ENCODE data around the gene RNF26. TPM values are rescaled to one million over a fixed set of nuclear protein-coding genes. Genes with fewer than 3 reads are reported as not detected.

The RNF26 gene
- total and polyA plus RNA-seq, 2 experiments from 2014 or later: 15.8 to 46.9 TPM

GRCh38 chr11:119365071-119365591 lies 30.8 kb downstream of the RNF26 start:
- H3K27ac ChIP-seq: no peak overlapping the region
- H3K4me2 ChIP-seq: peak overlapping the region; percentile 88
- H3K4me1 ChIP-seq (ENCODE audit: insufficient read depth): peaks cover 73% of the 10 kb centered on the region

GRCh38 chr11:119366690-119367620 lies 32.6 kb downstream of the RNF26 start:
- Histone ChIP-seq H3K27ac (peak overlapping the region; percentile 68), H3K4me1 (ENCODE audit: insufficient read depth) (peaks cover 74% of the 10 kb centered on the region), H3K79me2 (no peaks in the 10 kb centered on the region), H2AFZ (no peak overlapping the region), H3K9me3 (ENCODE audit: low read depth) (no peaks in the 10 kb centered on the region), H3K27me3 (no peaks in the 10 kb centered on the region), H3K4me3 (no peak overlapping the region), H3K4me2 (peak overlapping the region; percentile 47), H4K20me1 (ENCODE audit: insufficient read depth, poor library complexity, severe bottlenecking) (no peaks in the 10 kb centered on the region), H3K36me3 (replicated peaks; ENCODE audit: insufficient read depth, low read depth) (no peaks in the 10 kb centered on the region), H3K9me2 (replicated peaks; ENCODE audit: insufficient read depth) (no peaks in the 10 kb centered on the region)
- TF ChIP-seq CTCF (IDR thresholded peaks at IDR 0.05; ENCODE audit: poor library complexity): no peak
- TF ChIP-seq EZH2 (IDR thresholded peaks at IDR 0.05; ENCODE audit: borderline replicate concordance): no peak
- no peak for TF ChIP-seq EZH2phosphoT487 (IDR thresholded peaks at IDR 0.05; ENCODE audit: low read depth, severe bottlenecking, unreplicated experiment)
- peak; percentile 6 for DNase-seq (ENCODE audit: low spot score)
- WGBS (ENCODE audit: low lambda C conversion rate, missing lambda C conversion rate): 81% methylated on average over 11 of the region's 11 CpGs

More at GRCh38 chr11:119365071-119365591, 30.8 kb downstream of the RNF26 start:
- Histone ChIP-seq H3K9me3 (ENCODE audit: low read depth) (no peaks in the 10 kb centered on the region), H3K36me3 (replicated peaks; ENCODE audit: insufficient read depth, low read depth) (no peaks in the 10 kb centered on the region), H3K79me2 (no peaks in the 10 kb centered on the region), H3K9me2 (replicated peaks; ENCODE audit: insufficient read depth) (no peaks in the 10 kb centered on the region), H2AFZ (no peak overlapping the region), H3K4me3 (no peak overlapping the region), H3K27me3 (no peaks in the 10 kb centered on the region), H4K20me1 (ENCODE audit: insufficient read depth, poor library complexity, severe bottlenecking) (no peaks in the 10 kb centered on the region)
- WGBS (ENCODE audit: low lambda C conversion rate, missing lambda C conversion rate): 85% methylated on average over 6 of the region's 6 CpGs
- TF ChIP-seq EZH2phosphoT487 (IDR thresholded peaks at IDR 0.05; ENCODE audit: low read depth, severe bottlenecking, unreplicated experiment) (no peak), CTCF (IDR thresholded peaks at IDR 0.05; ENCODE audit: poor library complexity) (no peak), EZH2 (IDR thresholded peaks at IDR 0.05; ENCODE audit: borderline replicate concordance) (no peak)
- DNase-seq (ENCODE audit: low spot score): no peak

GRCh38 chr11:119367661-119368120 lies 33.4 kb downstream of the RNF26 start:
- Histone ChIP-seq H3K79me2 (no peaks in the 10 kb centered on the region), H3K36me3 (replicated peaks; ENCODE audit: insufficient read depth, low read depth) (no peaks in the 10 kb centered on the region), H2AFZ (no peak overlapping the region), H3K27ac (peak overlapping the region; percentile 90), H3K4me2 (peak overlapping the region; percentile 61), H3K4me3 (no peak overlapping the region), H3K4me1 (ENCODE audit: insufficient read depth) (peaks cover 66% of the 10 kb centered on the region), H3K27me3 (no peaks in the 10 kb centered on the region), H3K9me2 (replicated peaks; ENCODE audit: insufficient read depth) (no peaks in the 10 kb centered on the region), H3K9me3 (ENCODE audit: low read depth) (no peaks in the 10 kb centered on the region), H4K20me1 (ENCODE audit: insufficient read depth, poor library complexity, severe bottlenecking) (no peaks in the 10 kb centered on the region)
- DNase-seq (ENCODE audit: low spot score): peak; percentile 67
- TF ChIP-seq EZH2phosphoT487 (IDR thresholded peaks at IDR 0.05; ENCODE audit: low read depth, severe bottlenecking, unreplicated experiment) (no peak), CTCF (IDR thresholded peaks at IDR 0.05; ENCODE audit: poor library complexity) (no peak), EZH2 (IDR thresholded peaks at IDR 0.05; ENCODE audit: borderline replicate concordance) (no peak)
- WGBS (ENCODE audit: low lambda C conversion rate, missing lambda C conversion rate): 45% methylated on average over 9 of the region's 9 CpGs

All from hepatocyte (in vitro differentiated cells).